ENCODE data around the gene C11orf97.

GRCh38 chr11:94472916-94473799, 39.1 kb upstream of the C11orf97 start:
- no peak for TF ChIP-seq CTCF (IDR thresholded peaks at IDR 0.05)
- TF ChIP-seq ZFX (IDR thresholded peaks at IDR 0.05; ENCODE audit: borderline replicate concordance) = no peak

All from 22Rv1 (cell line).